SK-N-SH treated with all-trans-retinoic acid at 6 μM for 48 hours (cell line): ENCODE results near the gene IP6K3.

Source experiments
- ATAC-seq: fragments of 200-7000 bp; cut with Tn5 transposase; 3 replicates; pipeline ENCODE4 v1.9.1; 2020; ENCODE audit warnings: mild to moderate bottlenecking, moderate library complexity
- BACH2 ChIP-seq: fragments of 250-450 bp; sonication (Bioruptor Pico); IDR thresholded peaks from 2 replicates; pipeline ENCODE4 v1.9.0; 2021; ENCODE audit warnings: mild to moderate bottlenecking, borderline replicate concordance
- CSDC2 ChIP-seq: fragments of 250-450 bp; sonication (Bioruptor Pico); IDR thresholded peaks from 2 replicates; pipeline ENCODE4 v1.5.0; 2020; ENCODE audit warnings: mild to moderate bottlenecking, moderate library complexity
- ESRRG ChIP-seq: fragments of 250-450 bp; sonication (Bioruptor Pico); IDR thresholded peaks from 2 replicates; pipeline ENCODE4 v1.6.1; 2021; ENCODE audit warnings: mild to moderate bottlenecking
- GLIS3 ChIP-seq: fragments of 250-450 bp; sonication (Bioruptor Pico); IDR thresholded peaks from 2 replicates; pipeline ENCODE4 v1.5.0; 2020; ENCODE audit warnings: mild to moderate bottlenecking, moderate library complexity
- ISL1 ChIP-seq: fragments of 250-450 bp; sonication (Bioruptor Pico); IDR thresholded peaks from 2 replicates; pipeline ENCODE4 v2.1.2; 2022; ENCODE audit warnings: mild to moderate bottlenecking, moderate library complexity
- OSR1 ChIP-seq: fragments of 250-450 bp; sonication (Bioruptor Pico); IDR thresholded peaks from 2 replicates; pipeline ENCODE4 v1.8.0; 2022; ENCODE audit warnings: moderate library complexity, mild to moderate bottlenecking, inconsistent platforms
- PPARA ChIP-seq: fragments of 250-450 bp; sonication (Bioruptor Pico); IDR thresholded peaks from 2 replicates; pipeline ENCODE4 v1.5.0; 2020; ENCODE audit warnings: mild to moderate bottlenecking, borderline replicate concordance
- RARB ChIP-seq: fragments of 250-450 bp; sonication (Bioruptor Pico); IDR thresholded peaks from 2 replicates; pipeline ENCODE4 v1.8.0; 2021; ENCODE audit warnings: mild to moderate bottlenecking, moderate library complexity
- TCF4 ChIP-seq: fragments of 250-450 bp; sonication (Bioruptor Pico); IDR thresholded peaks from 2 replicates; pipeline ENCODE4 v1.8.0; 2021; ENCODE audit warnings: mild to moderate bottlenecking, moderate library complexity, borderline replicate concordance
- ZC3H10 ChIP-seq: fragments of 250-450 bp; sonication (Bioruptor Pico); IDR thresholded peaks from 2 replicates; pipeline ENCODE4 v1.5.1; 2021; ENCODE audit warnings: mild to moderate bottlenecking, moderate library complexity
- ZFP3 ChIP-seq: fragments of 250-450 bp; sonication (Bioruptor Pico); IDR thresholded peaks from 2 replicates; pipeline ENCODE4 v1.5.0; 2020; ENCODE audit warnings: mild to moderate bottlenecking, moderate library complexity
- ZNF565 ChIP-seq: fragments of 450-650 bp; formaldehyde crosslinking; conservative IDR thresholded peaks from 2 replicates; pipeline ENCODE4 v1.5.0; 2020; ENCODE audit warnings: low read depth, mild to moderate bottlenecking, moderate library complexity
- ZNF70 ChIP-seq: fragments of 450-650 bp; formaldehyde crosslinking; IDR thresholded peaks from 2 replicates; pipeline ENCODE4 v1.5.0; 2020; ENCODE audit warnings: mild to moderate bottlenecking, moderate library complexity
- TF ChIP-seq, protein P1 (sequence below): fragments of 250-450 bp; sonication (Bioruptor Pico); IDR thresholded peaks from 2 replicates; pipeline ENCODE4 v1.8.0; 2020; ENCODE audit warnings: mild to moderate bottlenecking, moderate library complexity, borderline replicate concordance
- TF ChIP-seq, protein P2 (sequence below): fragments of 250-450 bp; sonication (Bioruptor Pico); IDR thresholded peaks from 2 replicates; pipeline ENCODE4 v1.5.0; 2020; ENCODE audit warnings: mild to moderate bottlenecking, moderate library complexity
- TF ChIP-seq, protein P3 (sequence below): fragments of 250-450 bp; sonication (Bioruptor Pico); IDR thresholded peaks from 2 replicates; pipeline ENCODE4 v1.5.1; 2020; ENCODE audit warnings: low read depth, mild to moderate bottlenecking, moderate library complexity
- TF ChIP-seq, protein P4 (sequence below): fragments of 250-450 bp; sonication (Bioruptor Pico); IDR thresholded peaks from 2 replicates; pipeline ENCODE4 v1.5.1; 2021; ENCODE audit warnings: mild to moderate bottlenecking, moderate library complexity
- TF ChIP-seq, protein P5 (sequence below): fragments of 250-450 bp; sonication (Bioruptor Pico); IDR thresholded peaks from 2 replicates; pipeline ENCODE4 v1.8.0; 2021; ENCODE audit warnings: low read depth, mild to moderate bottlenecking, moderate library complexity, borderline replicate concordance

IP6K3 gene

DNA sequence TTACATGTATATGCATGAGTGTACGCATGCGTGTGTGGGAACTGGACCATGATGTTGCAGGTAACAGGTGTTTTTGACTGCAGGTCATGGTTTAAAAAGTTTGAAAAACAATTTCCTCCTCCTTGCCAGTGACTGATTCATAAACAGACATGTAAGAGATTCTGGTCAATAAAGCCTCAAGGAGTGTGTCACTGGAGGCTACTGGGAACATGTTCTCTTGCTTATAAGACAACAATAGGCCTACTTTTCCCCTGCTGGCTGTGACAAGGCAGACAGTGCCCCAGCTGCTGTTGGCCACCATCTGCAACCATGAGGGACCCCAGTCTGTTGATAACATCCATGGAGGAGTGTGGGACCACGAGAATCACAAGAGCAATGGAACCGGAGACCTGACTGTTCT lies 29.5 kb upstream of the IP6K3 start:
- ATAC-seq: no peak
- TF ChIP-seq, protein P1, sequence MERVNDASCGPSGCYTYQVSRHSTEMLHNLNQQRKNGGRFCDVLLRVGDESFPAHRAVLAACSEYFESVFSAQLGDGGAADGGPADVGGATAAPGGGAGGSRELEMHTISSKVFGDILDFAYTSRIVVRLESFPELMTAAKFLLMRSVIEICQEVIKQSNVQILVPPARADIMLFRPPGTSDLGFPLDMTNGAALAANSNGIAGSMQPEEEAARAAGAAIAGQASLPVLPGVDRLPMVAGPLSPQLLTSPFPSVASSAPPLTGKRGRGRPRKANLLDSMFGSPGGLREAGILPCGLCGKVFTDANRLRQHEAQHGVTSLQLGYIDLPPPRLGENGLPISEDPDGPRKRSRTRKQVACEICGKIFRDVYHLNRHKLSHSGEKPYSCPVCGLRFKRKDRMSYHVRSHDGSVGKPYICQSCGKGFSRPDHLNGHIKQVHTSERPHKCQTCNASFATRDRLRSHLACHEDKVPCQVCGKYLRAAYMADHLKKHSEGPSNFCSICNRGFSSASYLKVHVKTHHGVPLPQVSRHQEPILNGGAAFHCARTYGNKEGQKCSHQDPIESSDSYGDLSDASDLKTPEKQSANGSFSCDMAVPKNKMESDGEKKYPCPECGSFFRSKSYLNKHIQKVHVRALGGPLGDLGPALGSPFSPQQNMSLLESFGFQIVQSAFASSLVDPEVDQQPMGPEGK (CRISPR knock-in tag): no peak
- TF ChIP-seq BACH2 (CRISPR knock-in tag): no peak
- TF ChIP-seq, protein P2, sequence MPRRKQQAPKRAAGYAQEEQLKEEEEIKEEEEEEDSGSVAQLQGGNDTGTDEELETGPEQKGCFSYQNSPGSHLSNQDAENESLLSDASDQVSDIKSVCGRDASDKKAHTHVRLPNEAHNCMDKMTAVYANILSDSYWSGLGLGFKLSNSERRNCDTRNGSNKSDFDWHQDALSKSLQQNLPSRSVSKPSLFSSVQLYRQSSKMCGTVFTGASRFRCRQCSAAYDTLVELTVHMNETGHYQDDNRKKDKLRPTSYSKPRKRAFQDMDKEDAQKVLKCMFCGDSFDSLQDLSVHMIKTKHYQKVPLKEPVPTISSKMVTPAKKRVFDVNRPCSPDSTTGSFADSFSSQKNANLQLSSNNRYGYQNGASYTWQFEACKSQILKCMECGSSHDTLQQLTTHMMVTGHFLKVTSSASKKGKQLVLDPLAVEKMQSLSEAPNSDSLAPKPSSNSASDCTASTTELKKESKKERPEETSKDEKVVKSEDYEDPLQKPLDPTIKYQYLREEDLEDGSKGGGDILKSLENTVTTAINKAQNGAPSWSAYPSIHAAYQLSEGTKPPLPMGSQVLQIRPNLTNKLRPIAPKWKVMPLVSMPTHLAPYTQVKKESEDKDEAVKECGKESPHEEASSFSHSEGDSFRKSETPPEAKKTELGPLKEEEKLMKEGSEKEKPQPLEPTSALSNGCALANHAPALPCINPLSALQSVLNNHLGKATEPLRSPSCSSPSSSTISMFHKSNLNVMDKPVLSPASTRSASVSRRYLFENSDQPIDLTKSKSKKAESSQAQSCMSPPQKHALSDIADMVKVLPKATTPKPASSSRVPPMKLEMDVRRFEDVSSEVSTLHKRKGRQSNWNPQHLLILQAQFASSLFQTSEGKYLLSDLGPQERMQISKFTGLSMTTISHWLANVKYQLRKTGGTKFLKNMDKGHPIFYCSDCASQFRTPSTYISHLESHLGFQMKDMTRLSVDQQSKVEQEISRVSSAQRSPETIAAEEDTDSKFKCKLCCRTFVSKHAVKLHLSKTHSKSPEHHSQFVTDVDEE: no peak

DNA sequence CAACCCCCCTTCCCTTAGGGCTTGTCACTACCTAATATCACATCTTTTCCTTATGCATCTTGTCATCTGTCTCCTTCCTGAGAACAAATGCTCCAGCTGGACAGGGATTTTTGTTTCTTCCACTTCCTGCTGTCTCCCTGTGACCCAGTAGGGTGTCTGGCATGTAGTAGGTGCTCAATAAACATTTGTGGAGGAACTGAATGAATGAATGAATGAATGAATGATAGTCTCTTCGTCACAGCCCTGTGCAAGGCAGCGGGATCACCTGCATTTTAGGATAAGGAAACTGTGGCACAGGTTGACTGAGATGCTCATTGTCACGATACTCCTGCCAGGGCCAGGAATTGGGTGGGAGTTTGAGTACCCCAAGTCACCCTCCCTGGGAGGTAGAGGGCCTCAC lies 28.1 kb upstream of the IP6K3 start:
- no peak for ATAC-seq
- TF ChIP-seq PPARA (no peak), TCF4 (CRISPR knock-in tag) (no peak), OSR1 (CRISPR knock-in tag) (no peak), CSDC2 (CRISPR knock-in tag) (no peak)
- TF ChIP-seq, protein P3, sequence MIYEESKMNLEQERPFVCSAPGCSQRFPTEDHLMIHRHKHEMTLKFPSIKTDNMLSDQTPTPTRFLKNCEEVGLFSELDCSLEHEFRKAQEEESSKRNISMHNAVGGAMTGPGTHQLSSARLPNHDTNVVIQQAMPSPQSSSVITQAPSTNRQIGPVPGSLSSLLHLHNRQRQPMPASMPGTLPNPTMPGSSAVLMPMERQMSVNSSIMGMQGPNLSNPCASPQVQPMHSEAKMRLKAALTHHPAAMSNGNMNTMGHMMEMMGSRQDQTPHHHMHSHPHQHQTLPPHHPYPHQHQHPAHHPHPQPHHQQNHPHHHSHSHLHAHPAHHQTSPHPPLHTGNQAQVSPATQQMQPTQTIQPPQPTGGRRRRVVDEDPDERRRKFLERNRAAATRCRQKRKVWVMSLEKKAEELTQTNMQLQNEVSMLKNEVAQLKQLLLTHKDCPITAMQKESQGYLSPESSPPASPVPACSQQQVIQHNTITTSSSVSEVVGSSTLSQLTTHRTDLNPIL (CRISPR knock-in tag): no peak
- TF ChIP-seq, protein P1 (CRISPR knock-in tag): no peak

DNA sequence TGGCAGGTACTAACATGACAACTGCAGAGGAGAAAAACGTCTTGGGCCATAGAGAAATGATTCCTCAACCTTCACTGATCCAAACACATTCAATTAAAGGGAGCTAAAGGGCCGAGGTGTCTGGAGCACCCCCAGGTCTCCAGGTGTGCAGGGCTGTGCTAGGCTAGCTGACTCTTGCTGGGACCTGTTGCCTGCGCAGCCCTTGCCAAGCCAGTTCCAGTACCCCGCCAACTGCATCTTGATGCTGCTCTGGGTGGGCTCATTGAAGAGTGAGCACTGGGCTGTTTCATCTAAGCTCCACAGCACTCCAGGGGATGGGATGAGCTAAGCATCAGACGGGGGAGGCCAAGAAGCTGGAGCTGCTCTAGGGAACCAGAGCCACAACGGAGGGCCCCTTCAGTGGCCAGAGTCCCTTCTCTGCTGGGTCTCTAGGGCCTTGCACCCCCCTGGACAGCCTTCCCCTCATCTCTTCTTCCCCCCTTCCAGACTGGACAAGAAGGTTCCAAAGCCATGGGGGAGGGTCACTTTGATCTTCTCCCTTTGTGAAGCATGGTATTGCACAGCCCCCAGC lies 26.3 kb upstream of the IP6K3 start:
- no peak for ATAC-seq
- TF ChIP-seq ZFP3 (CRISPR knock-in tag) (no peak), ZNF565 (CRISPR knock-in tag) (no peak), ZNF70 (CRISPR knock-in tag) (no peak), BACH2 (CRISPR knock-in tag) (no peak), ISL1 (CRISPR knock-in tag) (no peak), CSDC2 (CRISPR knock-in tag) (no peak), ZC3H10 (CRISPR knock-in tag) (no peak), PPARA (no peak), RARB (CRISPR knock-in tag) (no peak), GLIS3 (CRISPR knock-in tag) (no peak), TCF4 (CRISPR knock-in tag) (no peak), ESRRG (CRISPR knock-in tag) (no peak)
- TF ChIP-seq, protein P4, sequence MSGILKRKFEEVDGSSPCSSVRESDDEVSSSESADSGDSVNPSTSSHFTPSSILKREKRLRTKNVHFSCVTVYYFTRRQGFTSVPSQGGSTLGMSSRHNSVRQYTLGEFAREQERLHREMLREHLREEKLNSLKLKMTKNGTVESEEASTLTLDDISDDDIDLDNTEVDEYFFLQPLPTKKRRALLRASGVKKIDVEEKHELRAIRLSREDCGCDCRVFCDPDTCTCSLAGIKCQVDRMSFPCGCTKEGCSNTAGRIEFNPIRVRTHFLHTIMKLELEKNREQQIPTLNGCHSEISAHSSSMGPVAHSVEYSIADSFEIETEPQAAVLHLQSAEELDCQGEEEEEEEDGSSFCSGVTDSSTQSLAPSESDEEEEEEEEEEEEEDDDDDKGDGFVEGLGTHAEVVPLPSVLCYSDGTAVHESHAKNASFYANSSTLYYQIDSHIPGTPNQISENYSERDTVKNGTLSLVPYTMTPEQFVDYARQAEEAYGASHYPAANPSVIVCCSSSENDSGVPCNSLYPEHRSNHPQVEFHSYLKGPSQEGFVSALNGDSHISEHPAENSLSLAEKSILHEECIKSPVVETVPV (CRISPR knock-in tag): no peak
- TF ChIP-seq, protein P5, sequence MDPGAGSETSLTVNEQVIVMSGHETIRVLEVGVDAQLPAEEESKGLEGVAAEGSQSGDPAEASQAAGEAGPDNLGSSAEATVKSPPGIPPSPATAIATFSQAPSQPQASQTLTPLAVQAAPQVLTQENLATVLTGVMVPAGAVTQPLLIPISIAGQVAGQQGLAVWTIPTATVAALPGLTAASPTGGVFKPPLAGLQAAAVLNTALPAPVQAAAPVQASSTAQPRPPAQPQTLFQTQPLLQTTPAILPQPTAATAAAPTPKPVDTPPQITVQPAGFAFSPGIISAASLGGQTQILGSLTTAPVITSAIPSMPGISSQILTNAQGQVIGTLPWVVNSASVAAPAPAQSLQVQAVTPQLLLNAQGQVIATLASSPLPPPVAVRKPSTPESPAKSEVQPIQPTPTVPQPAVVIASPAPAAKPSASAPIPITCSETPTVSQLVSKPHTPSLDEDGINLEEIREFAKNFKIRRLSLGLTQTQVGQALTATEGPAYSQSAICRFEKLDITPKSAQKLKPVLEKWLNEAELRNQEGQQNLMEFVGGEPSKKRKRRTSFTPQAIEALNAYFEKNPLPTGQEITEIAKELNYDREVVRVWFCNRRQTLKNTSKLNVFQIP (CRISPR knock-in tag): no peak
- TF ChIP-seq, protein P2: no peak
